HCT116 (cell line): ENCODE data around the gene CDH4. TPM values are rescaled to one million over a fixed set of nuclear protein-coding genes. Genes with fewer than 3 reads are reported as not detected.

Experiments
- ATAC-seq: fragments of 200-7000 bp; cut with Tn5 transposase; 2 replicates; pipeline ENCODE4 v1.9.1; 2020; ENCODE audit warnings: mild to moderate bottlenecking, moderate library complexity
- BruUV-seq: library from RNA; stranded (reverse); fragments of 400-500 nt; replicated peaks from 2 replicates; lab custom pipeline; 2021; lab: Mats Ljungman, UMichigan
- CTCF ChIA-PET: fragments of 300-600 bp; sonication (Branson Sonifier 250); formaldehyde crosslinking; loops from one replicate; lab custom pipeline; 2021; ENCODE audit warnings: antibody characterized with exemption; lab: Charles Lee
- POLR2A ChIA-PET: fragments of 300-600, 350-600 bp; sonication (Branson Sonifier 250); formaldehyde crosslinking; loops from one replicate; lab custom pipeline; 2021; ENCODE audit warnings: antibody characterized with exemption; lab: Charles Lee
- RAD21 ChIA-PET, 2 experiments: fragments of 300-600 bp; sonication (Branson Sonifier 250); formaldehyde crosslinking; loops; one replicate each; lab custom pipeline; 2023; ENCODE audit warnings: low total read pairs in 2 of 2; ENCODE audit not compliant: uncharacterized antibody in 2 of 2, unreplicated experiment in 2 of 2, low non-redundant PET in 1 of 2; lab: Charles Lee
- DNase-seq: peaks from one replicate; pipeline ENCODE4 v3.0.0-alpha.2; 2010; ENCODE audit warnings: low read depth, low spot score
- H2AFZ ChIP-seq: fragments of 200-600 bp; shearing (Covaris generic), sonication (generic); 2 replicates; pipeline ENCODE4 v1.6.1; 2017; ENCODE audit warnings: low read depth, mixed run types, mixed read lengths, antibody characterized with exemption, low read length; ENCODE audit not compliant: poor library complexity, severe bottlenecking
- H3K27ac ChIP-seq: 2 replicates; pipeline ENCODE4 v1.5.1; 2012; ENCODE audit warnings: low read depth, low read length
- H3K27me3 ChIP-seq: fragments of 200-600 bp; sonication (generic); 2 replicates; pipeline ENCODE4 v1.6.1; 2016; ENCODE audit warnings: mixed run types, low read length, mixed read lengths; ENCODE audit not compliant: insufficient read depth
- H3K36me3 ChIP-seq, 2 experiments: fragments of 200-500 bp in 1 of 2; fragments of 200-600 bp in 1 of 2; sonication (Bioruptor generic) in 1 of 2; sonication (generic) in 1 of 2; 2 replicates each; pipeline versions ENCODE4 v1.5.1 to v1.6.1; 2014 to 2016; ENCODE audit warnings: low read length in 2 of 2, inconsistent platforms in 1 of 2, mixed read lengths in 1 of 2, mixed run types in 1 of 2; ENCODE audit not compliant: insufficient read depth in 2 of 2, control insufficient read depth in 1 of 2
- H3K4me1 ChIP-seq, 2 experiments: fragments of 200-600 bp in 1 of 2; sonication (generic) in 1 of 2; 2 replicates each; pipeline versions ENCODE4 v1.5.1 to v1.6.1; 2012 to 2017; ENCODE audit warnings: low read length in 2 of 2, inconsistent platforms in 1 of 2, mild to moderate bottlenecking in 1 of 2, mixed read lengths in 1 of 2, mixed run types in 1 of 2, moderate library complexity in 1 of 2; ENCODE audit not compliant: insufficient read depth in 2 of 2, control insufficient read depth in 1 of 2
- H3K4me2 ChIP-seq: fragments of 200-600 bp; sonication (generic); 2 replicates; pipeline ENCODE4 v1.6.1; 2017; ENCODE audit warnings: mixed run types, low read length, mixed read lengths
- H3K4me3 ChIP-seq, 2 experiments: fragments of 200-600 bp in 1 of 2; sonication (generic) in 1 of 2; replicated peaks in 1 of 2; 2 replicates each; pipeline ENCODE4 v1.5.1; 2011 to 2016; ENCODE audit warnings: low read length in 2 of 2, control low read depth in 1 of 2, low read depth in 1 of 2, mild to moderate bottlenecking in 1 of 2, mixed read lengths in 1 of 2, mixed run types in 1 of 2
- H3K79me2 ChIP-seq: fragments of 200-600 bp; sonication (generic); 2 replicates; pipeline ENCODE4 v1.6.1; 2017; ENCODE audit warnings: mild to moderate bottlenecking, mixed run types, low read length, moderate library complexity, mixed read lengths; ENCODE audit not compliant: insufficient read depth
- H3K9ac ChIP-seq: fragments of 200-600 bp; sonication (generic); 2 replicates; pipeline ENCODE4 v1.6.1; 2016; ENCODE audit warnings: low read length, mixed read lengths
- H3K9me2 ChIP-seq: fragments of 200-600 bp; sonication (generic), shearing (Covaris generic); 2 replicates; pipeline ENCODE4 v1.6.1; 2017; ENCODE audit warnings: mixed run types, mild to moderate bottlenecking, moderate library complexity; ENCODE audit not compliant: insufficient read depth
- H3K9me3 ChIP-seq, 2 experiments: fragments of 200-500 bp in 1 of 2; fragments of 200-600 bp in 1 of 2; sonication (Bioruptor generic) in 1 of 2; sonication (generic) in 1 of 2; 2 replicates each; pipeline ENCODE4 v1.6.1; 2014 to 2017; ENCODE audit warnings: low read length in 2 of 2, mixed read lengths in 2 of 2, inconsistent platforms in 1 of 2, low read depth in 1 of 2, mild to moderate bottlenecking in 1 of 2, mixed run types in 1 of 2, moderate library complexity in 1 of 2; ENCODE audit not compliant: control insufficient read depth in 1 of 2, insufficient read depth in 1 of 2
- H4K20me1 ChIP-seq: fragments of 200-600 bp; sonication (generic), shearing (Covaris generic); 2 replicates; pipeline ENCODE4 v1.6.1; 2017; ENCODE audit warnings: mixed run types, mild to moderate bottlenecking, moderate library complexity; ENCODE audit not compliant: insufficient read depth
- CEBPB ChIP-seq: IDR thresholded peaks from 2 replicates; pipeline ENCODE4 v1.6.1; 2012; ENCODE audit warnings: low read depth
- CTCF ChIP-seq, 3 experiments: fragments of 200-600 bp in 1 of 3; sonication (generic) in 1 of 3; IDR thresholded peaks in 2 of 3; conservative IDR thresholded peaks in 1 of 3; 2 replicates each; pipeline ENCODE4 v1.5.1; 2012 to 2017; ENCODE audit warnings: low read depth in 2 of 3, low read length in 2 of 3, antibody characterized with exemption in 1 of 3, borderline replicate concordance in 1 of 3, control low read depth in 1 of 3, mild to moderate bottlenecking in 1 of 3, mixed read lengths in 1 of 3, mixed run types in 1 of 3, moderate library complexity in 1 of 3; ENCODE audit not compliant: insufficient read depth in 1 of 3
- ELF1 ChIP-seq: IDR thresholded peaks from 2 replicates; pipeline ENCODE4 v1.6.1; 2012; ENCODE audit warnings: low read depth, borderline replicate concordance
- EZH2phosphoT487 ChIP-seq: fragments of 200-600 bp; IDR thresholded peaks from 2 replicates; pipeline ENCODE4 v1.6.1; 2018; ENCODE audit warnings: antibody characterized with exemption, borderline replicate concordance
- FOSL1 ChIP-seq: IDR thresholded peaks from 2 replicates; pipeline ENCODE4 v1.6.1; 2012; ENCODE audit warnings: low read depth
- JUND ChIP-seq: IDR thresholded peaks from 2 replicates; pipeline ENCODE4 v1.6.1; 2012
- POLR2A ChIP-seq: IDR thresholded peaks from 2 replicates; pipeline ENCODE4 v1.7.0; 2011; ENCODE audit warnings: borderline replicate concordance; ENCODE audit not compliant: insufficient read depth, insufficient read length; ENCODE audit errors: extremely low read depth
- POLR2AphosphoS5 ChIP-seq: IDR thresholded peaks from 2 replicates; pipeline ENCODE4 v1.6.1; 2011; ENCODE audit warnings: mild to moderate bottlenecking, low read depth, low read length, moderate library complexity
- RAD21 ChIP-seq: IDR thresholded peaks from 2 replicates; pipeline ENCODE4 v1.6.1; 2012; ENCODE audit warnings: low read depth, mild to moderate bottlenecking
- SIN3A ChIP-seq: IDR thresholded peaks from 2 replicates; pipeline ENCODE4 v1.6.1; 2012; ENCODE audit warnings: low read depth
- SRF ChIP-seq: IDR thresholded peaks from 2 replicates; pipeline ENCODE4 v1.6.1; 2012; ENCODE audit warnings: low read depth
- YY1 ChIP-seq: IDR thresholded peaks from 2 replicates; pipeline ENCODE4 v1.6.1; 2011; ENCODE audit warnings: low read length, low read depth, moderate library complexity, mild to moderate bottlenecking; ENCODE audit not compliant: insufficient replicate concordance; ENCODE audit errors: extremely low read depth
- ZBTB33 ChIP-seq: IDR thresholded peaks from 2 replicates; pipeline ENCODE4 v1.6.1; 2011; ENCODE audit warnings: mild to moderate bottlenecking, low read length, moderate library complexity; ENCODE audit not compliant: insufficient replicate concordance; ENCODE audit errors: extremely low read depth
- intact Hi-C: fragments of 100-400 bp; cut with micrococcal nuclease; formaldehyde crosslinking; loops from 2 replicates; pipeline ENCODE4 v1.10.0; 2022
- total RNA-seq: library from RNA; stranded (reverse); gene quantifications from one replicate; pipeline ENCODE4 v1.2.1, GENCODE V29; 2021; ENCODE audit not compliant: unreplicated experiment

The CDH4 gene
- total RNA-seq, 1 experiment from 2014 or later = not detected

- TF ChIP-seq SIN3A = no peak
- TF ChIP-seq POLR2AphosphoS5 = no peak
- TF ChIP-seq YY1 = no peak
- no peak for TF ChIP-seq FOSL1
- TF ChIP-seq ZBTB33 = no peak
- TF ChIP-seq RAD21 = no peak
- TF ChIP-seq ELF1 = no peak
- TF ChIP-seq POLR2A = no peak
Measured at GRCh38 chr20:61775423-61775822, 523.4 kb downstream of the CDH4 start (continued).

DNA sequence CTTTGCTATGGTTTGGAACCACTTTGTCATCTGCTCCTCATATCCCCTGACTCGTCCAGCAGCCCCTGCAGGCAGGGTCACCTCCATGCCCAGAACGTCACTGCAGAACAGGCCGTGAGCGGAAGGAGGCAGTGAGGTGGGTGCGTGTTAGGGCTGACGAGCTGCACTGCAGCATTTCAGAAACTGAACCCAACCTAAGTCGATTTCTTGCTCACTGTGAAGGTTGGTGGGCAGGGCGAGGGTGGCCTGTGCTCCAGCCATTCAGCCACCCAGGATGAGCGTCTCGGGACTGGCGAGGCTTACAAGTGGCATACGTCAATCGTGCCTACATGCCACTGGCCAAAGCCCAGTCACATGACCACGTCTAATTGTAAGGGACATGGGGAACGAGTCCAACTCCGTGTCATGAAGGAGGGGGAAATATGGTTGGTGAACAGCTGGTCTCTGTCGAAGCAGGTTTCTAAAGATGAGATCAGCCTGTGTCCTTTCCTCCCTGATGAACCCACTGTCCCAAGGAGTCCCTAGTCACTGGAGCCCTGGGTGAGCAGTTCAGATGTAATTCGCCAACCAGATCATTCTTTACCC is 524.5 kb downstream of the CDH4 start:
- Histone ChIP-seq H3K9ac (no peak overlapping the region), H3K4me2 (no peak overlapping the region), H3K36me3 (no peaks in the 10 kb centered on the region), H3K4me1 (no peaks in the 10 kb centered on the region), H3K79me2 (no peaks in the 10 kb centered on the region), H3K9me2 (no peaks in the 10 kb centered on the region), H3K27me3 (peaks cover 35% of the 10 kb centered on the region), H3K4me3 (no peak overlapping the region), H4K20me1 (no peaks in the 10 kb centered on the region), H2AFZ (no peak overlapping the region), H3K27ac (no peak overlapping the region), H3K9me3 (no peaks in the 10 kb centered on the region)
- no peak for ATAC-seq
- POLR2A ChIA-PET = no interaction called here
- BruUV-seq = no TSS peak
- no peak for TF ChIP-seq POLR2A
- TF ChIP-seq SRF = no peak
- no peak for TF ChIP-seq RAD21
- TF ChIP-seq CEBPB = no peak
- no peak for TF ChIP-seq JUND
- TF ChIP-seq EZH2phosphoT487 = no peak
- no peak for TF ChIP-seq CTCF (IDR thresholded peaks at IDR 0.05 in 2 of 3, conservative IDR thresholded peaks at IDR 0.05 in 1 of 3; ENCODE audit: borderline replicate concordance in 1 of 3, insufficient read depth in 1 of 3, low read depth in 2 of 3, low read length in 2 of 3)
- DNase-seq = no peak
- RAD21 ChIA-PET = no interaction called here
- CTCF ChIA-PET = no interaction called here
- intact Hi-C loops = no loop called here
